GM12865 (cell line): ENCODE measurements around the gene SYT7.

ENCODE experiments used
- DNase-seq: peaks from one replicate; pipeline ENCODE4 v3.0.0; 2010; ENCODE audit warnings: low read depth
- H3K4me3 ChIP-seq: 2 replicates; pipeline ENCODE4 v1.5.1; 2011; ENCODE audit warnings: mild to moderate bottlenecking, low read depth, low read length, control low read depth
- CTCF ChIP-seq: IDR thresholded peaks from 2 replicates; pipeline ENCODE4 v1.5.1; 2011; ENCODE audit warnings: low read length, control low read depth, low read depth, inconsistent platforms; ENCODE audit not compliant: insufficient read depth; ENCODE audit errors: missing control alignments

The SYT7 gene

GRCh38 chr11:61585115-61585514 is 4.2 kb upstream of the SYT7 start:
- no peak for TF ChIP-seq CTCF
- DNase-seq: no peak
- H3K4me3 ChIP-seq: no peak overlapping the region

- DNase-seq: no peak
- H3K4me3 ChIP-seq: no peak overlapping the region
- no peak for TF ChIP-seq CTCF
These were observed 1.1 kb upstream of the SYT7 start for GRCh38 chr11:61581931-61582330.

GRCh38 chr11:61580271-61580888 is 496 bp downstream of the SYT7 start:
- no peak for TF ChIP-seq CTCF
- H3K4me3 ChIP-seq: no peak overlapping the region
- no peak for DNase-seq

- TF ChIP-seq CTCF: no peak
These were observed 1.1 kb downstream of the SYT7 start for GRCh38 chr11:61579676-61580270.

GRCh38 chr11:61578819-61579675 is 1.8 kb downstream of the SYT7 start:
- no peak for DNase-seq
- H3K4me3 ChIP-seq: no peak overlapping the region
- no peak for TF ChIP-seq CTCF

More at GRCh38 chr11:61579676-61580270, 1.1 kb downstream of the SYT7 start:
- DNase-seq: no peak
- H3K4me3 ChIP-seq: no peak overlapping the region

GRCh38 chr11:61577383-61578118 is 3.3 kb downstream of the SYT7 start:
- no peak overlapping the region for H3K4me3 ChIP-seq
- no peak for DNase-seq
- no peak for TF ChIP-seq CTCF
